Loucy (cell line): ENCODE results near the gene NUP214.

Source experiments
- CTCF ChIP-seq: fragments of 200-600 bp; sonication (generic); conservative IDR thresholded peaks from 2 replicates; pipeline ENCODE4 v1.5.1; 2014; ENCODE audit warnings: mild to moderate bottlenecking, antibody characterized with exemption, low read length
- EZH2phosphoT487 ChIP-seq: fragments of 200-600 bp; IDR thresholded peaks from 2 replicates; pipeline ENCODE4 v1.6.1; 2018; ENCODE audit warnings: antibody characterized with exemption, mild to moderate bottlenecking, moderate library complexity, borderline replicate concordance

GRCh38 chr9:131238402-131239021 lies 113.1 kb downstream of the NUP214 start:
- TF ChIP-seq CTCF (no peak), EZH2phosphoT487 (no peak)
